GM19239 (cell line): Measurements from ENCODE around the gene CHD3.

Source experiments
- DNase-seq: peaks from one replicate; pipeline ENCODE4 v3.0.0; 2011; ENCODE audit warnings: low spot score; ENCODE audit not compliant: insufficient read length
- FAIRE-seq: peaks from 2 replicates; lab custom pipeline; 2011; peaks lifted over from hg19 to GRCh38; lab: Jason Lieb, UNC

The CHD3 gene

DNA sequence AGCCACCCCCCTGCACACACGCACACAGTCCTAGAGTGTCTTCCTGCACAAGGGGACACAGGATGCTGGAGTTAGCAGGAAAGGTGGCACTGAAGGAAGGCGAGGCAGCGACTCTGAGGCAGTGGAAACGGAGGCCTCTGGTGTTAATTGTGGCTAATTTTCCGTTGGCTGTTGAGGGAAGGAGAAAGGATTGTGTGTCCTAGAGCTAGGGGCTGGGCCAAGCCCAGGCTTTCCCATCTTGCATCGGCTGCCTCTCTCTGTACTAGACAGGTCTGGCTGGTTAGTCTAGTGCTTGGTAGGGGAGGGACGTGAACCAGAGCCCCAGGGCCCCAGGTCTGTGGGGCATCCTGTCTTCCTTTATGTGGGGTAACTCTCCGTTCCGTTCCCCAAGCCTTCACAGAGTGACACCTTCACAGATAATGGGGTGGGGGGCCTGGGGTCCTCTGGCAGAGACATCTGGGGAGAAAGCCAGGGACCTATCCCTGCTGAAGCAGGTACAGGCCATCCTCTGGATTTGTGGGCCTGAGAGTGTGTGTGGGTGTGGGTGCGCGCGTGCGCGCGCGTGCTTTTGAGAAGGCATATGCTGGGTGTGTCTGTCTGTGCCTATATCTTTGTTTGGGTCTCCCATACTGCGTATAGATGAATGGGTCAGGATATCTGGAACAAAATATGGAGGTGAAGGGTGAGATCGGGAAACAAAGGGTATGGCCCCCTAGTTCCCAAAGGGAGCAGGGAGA lies at the start of gene CHD3:
CHD3 (plus strand) TSS at position 606 of the 737 bp plus-strand sequence. CDS start 212 bp downstream, outside the sequence.
- no peak for DNase-seq
- peak; percentile 87 for FAIRE-seq

GRCh38 chr17:7839190-7839875 lies 49.3 kb upstream of the CHD3 start:
- FAIRE-seq (no peak), DNase-seq (no peak)

GRCh38 chr17:7839876-7840261 lies 48.7 kb upstream of the CHD3 start:
- FAIRE-seq, result no peak
- no peak for DNase-seq

DNA sequence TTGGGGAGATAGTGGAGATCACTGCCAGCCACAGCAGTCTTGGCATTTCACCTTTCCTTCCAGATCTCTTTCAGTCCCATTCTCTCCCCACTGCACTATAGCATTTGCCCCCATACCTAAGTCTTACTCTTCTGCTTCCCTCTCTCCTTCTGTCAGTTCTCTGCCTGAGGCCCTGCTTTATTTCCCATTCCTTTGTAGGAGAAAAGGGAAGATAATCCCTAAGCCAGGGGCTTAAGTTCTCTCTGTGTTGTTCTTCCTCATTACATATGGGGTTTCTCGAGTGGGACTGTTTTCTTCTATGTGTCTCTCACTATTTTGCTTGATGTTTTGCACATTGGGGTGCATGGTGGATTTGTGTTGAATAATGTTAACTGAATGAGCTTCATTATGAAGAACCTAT lies 48.1 kb upstream of the CHD3 start:
- no peak for DNase-seq
- peak; percentile 77 for FAIRE-seq

DNA sequence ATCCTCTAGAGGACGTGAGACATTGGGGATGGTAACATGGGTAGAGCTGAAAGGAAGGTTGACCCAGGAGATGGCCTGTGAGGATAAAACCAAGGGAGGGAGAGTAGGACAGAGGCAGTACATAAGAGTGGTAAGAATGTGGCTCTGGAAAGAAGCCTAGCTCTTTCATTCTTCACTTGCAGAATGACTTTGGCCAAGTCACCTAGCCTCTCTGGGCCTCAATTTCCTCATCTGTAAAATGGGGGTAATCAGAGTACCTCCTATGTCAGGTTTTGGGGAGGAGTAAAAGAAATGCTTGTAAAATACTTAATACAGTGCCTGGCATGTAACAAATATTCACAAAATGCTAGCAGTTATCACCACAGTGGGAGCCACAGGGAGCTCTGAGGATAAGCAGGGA lies 47.7 kb upstream of the CHD3 start:
- FAIRE-seq, result no peak
- DNase-seq, result no peak

DNA sequence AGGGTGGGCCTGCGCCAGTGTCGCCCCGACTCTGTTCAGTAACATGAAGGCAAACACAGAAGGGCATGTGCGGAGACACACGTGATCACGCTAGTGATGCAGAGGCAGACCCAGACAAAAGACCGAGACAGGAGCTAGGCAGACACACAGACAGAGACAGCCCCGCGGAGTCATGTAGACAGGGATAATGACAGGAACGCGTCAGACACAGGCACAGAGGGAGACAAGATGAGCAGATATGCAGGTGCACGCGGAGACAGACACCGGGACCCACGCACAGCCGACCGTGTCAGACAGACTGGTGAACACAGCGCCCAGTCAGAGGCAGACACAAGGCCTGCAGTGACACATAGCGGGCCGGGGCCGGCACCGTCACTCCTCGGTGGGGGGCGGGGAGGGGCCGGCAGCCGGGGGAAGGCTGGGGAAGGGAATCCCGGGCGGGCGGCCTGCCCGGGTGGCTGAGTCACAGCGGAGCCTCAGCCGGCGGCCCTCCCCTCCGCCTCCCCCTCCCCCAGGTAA lies 47.1 kb upstream of the CHD3 start:
- no peak for DNase-seq
- FAIRE-seq, result no peak

DNA sequence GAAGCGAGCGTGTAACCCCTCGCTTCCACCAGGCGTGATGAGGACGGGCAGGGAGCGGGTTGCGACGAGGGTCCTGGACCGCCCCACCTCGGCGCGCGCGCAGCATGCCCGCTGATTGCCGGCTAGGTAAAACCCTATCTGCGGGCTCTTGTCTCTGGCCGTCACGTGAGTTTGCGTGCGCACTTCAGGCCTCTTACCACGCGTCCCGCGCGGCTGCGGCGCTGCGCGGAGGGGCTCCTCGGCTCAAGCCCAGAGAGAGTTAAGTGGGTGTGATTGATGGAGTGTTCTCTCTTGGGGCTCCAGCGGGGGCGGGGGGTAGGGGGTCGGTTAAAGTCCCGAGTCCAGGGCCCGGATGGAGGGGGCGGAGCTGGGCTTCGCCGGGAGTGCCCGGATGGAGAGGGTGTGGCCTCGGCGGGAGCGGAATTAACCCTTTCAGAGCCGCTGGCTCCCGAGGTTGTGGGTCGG lies 46.6 kb upstream of the CHD3 start:
- DNase-seq, result no peak
- FAIRE-seq, result peak; percentile 94

- FAIRE-seq (peak; percentile 48), DNase-seq (no peak)
These were observed 46.0 kb upstream of the CHD3 start for GRCh38 chr17:7842380-7843256.

DNA sequence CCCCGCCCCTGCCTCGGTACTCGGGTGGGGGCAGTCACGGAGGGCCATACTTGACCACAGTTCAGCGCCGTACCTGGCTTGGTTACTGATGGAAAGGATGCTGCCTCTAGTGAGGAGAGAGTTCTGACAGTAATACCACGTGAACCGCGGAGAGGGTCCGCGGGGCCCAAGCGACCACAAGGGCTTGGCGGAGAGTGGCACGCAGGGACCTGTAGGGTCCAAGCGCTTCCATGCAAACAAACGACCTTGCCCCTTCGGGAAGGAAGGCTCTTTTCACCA lies 45.4 kb upstream of the CHD3 start:
- DNase-seq, result no peak
- FAIRE-seq, result no peak

- DNase-seq, result peak; percentile 80
- peak; percentile 97 for FAIRE-seq
These were observed 44.9 kb upstream of the CHD3 start for GRCh38 chr17:7843536-7844291.

GRCh38 chr17:7844292-7845154 lies 44.1 kb upstream of the CHD3 start:
- FAIRE-seq (peak; percentile 98), DNase-seq (peak; percentile 98)

- no peak for DNase-seq
- no peak for FAIRE-seq
These were observed 43.1 kb upstream of the CHD3 start for GRCh38 chr17:7845359-7846062.

- no peak for DNase-seq
- no peak for FAIRE-seq
These were observed 42.4 kb upstream of the CHD3 start for GRCh38 chr17:7846063-7846735.

- DNase-seq (no peak), FAIRE-seq (no peak)
These were observed 41.6 kb upstream of the CHD3 start for GRCh38 chr17:7846765-7847661.

- no peak for FAIRE-seq
- DNase-seq, result no peak
These were observed 40.4 kb upstream of the CHD3 start for GRCh38 chr17:7848131-7848579.

GRCh38 chr17:7848739-7849129 lies 39.9 kb upstream of the CHD3 start:
- no peak for FAIRE-seq
- DNase-seq, result no peak
